NB4 (cell line): ENCODE data around the gene CDC34.

ENCODE experiments used
- DNase-seq: peaks from one replicate; pipeline ENCODE4 v3.0.0; 2010; ENCODE audit warnings: low read depth
- H3K4me3 ChIP-seq: one replicate; pipeline ENCODE4 v1.5.1; 2011; ENCODE audit warnings: mild to moderate bottlenecking, low read depth, low read length, moderate library complexity
- CTCF ChIP-seq: IDR thresholded peaks from one replicate; pipeline ENCODE4 v1.5.1; 2012; ENCODE audit warnings: low read depth, low read length
- MAX ChIP-seq: IDR thresholded peaks from 2 replicates; pipeline ENCODE4 v1.6.1; 2011; ENCODE audit warnings: low read depth, low read length
- MYC ChIP-seq: IDR thresholded peaks from 2 replicates; pipeline ENCODE4 v1.6.1; 2011; ENCODE audit warnings: low read depth, low read length
- POLR2A ChIP-seq: IDR thresholded peaks from 2 replicates; pipeline ENCODE4 v1.6.1; 2011; ENCODE audit warnings: mild to moderate bottlenecking; ENCODE audit not compliant: insufficient read length; ENCODE audit errors: extremely low read depth

The CDC34 gene

GRCh38 chr19:496986-497385, 34.6 kb upstream of the CDC34 start:
- no peak for DNase-seq
- H3K4me3 ChIP-seq, result no peak overlapping the region
- TF ChIP-seq MYC (no peak), CTCF (no peak), POLR2A (no peak), MAX (no peak)

GRCh38 chr19:497491-497868, 34.1 kb upstream of the CDC34 start:
- TF ChIP-seq MAX (no peak), CTCF (no peak), POLR2A (no peak), MYC (no peak)
- no peak overlapping the region for H3K4me3 ChIP-seq

GRCh38 chr19:497869-498510, 33.6 kb upstream of the CDC34 start:
- TF ChIP-seq MAX, result no peak
- DNase-seq, result no peak
- H3K4me3 ChIP-seq, result no peak overlapping the region

More at GRCh38 chr19:497491-497868, 34.1 kb upstream of the CDC34 start:
- no peak for DNase-seq

GRCh38 chr19:498511-498891, 33.1 kb upstream of the CDC34 start:
- H3K4me3 ChIP-seq, result no peak overlapping the region

GRCh38 chr19:498977-499623, 32.5 kb upstream of the CDC34 start:
- TF ChIP-seq POLR2A (no peak), MAX (no peak), MYC (no peak), CTCF (no peak)
- H3K4me3 ChIP-seq, result no peak overlapping the region
- DNase-seq, result no peak

More at GRCh38 chr19:498511-498891, 33.1 kb upstream of the CDC34 start:
- TF ChIP-seq POLR2A, result no peak
- no peak for TF ChIP-seq MYC
- no peak for TF ChIP-seq MAX
- no peak for TF ChIP-seq CTCF
- DNase-seq, result peak; percentile 49

- DNase-seq, result no peak
- no peak for TF ChIP-seq MYC
- TF ChIP-seq MAX, result no peak
- TF ChIP-seq CTCF, result no peak
- TF ChIP-seq POLR2A, result no peak
- no peak overlapping the region for H3K4me3 ChIP-seq
These were observed 29.9 kb upstream of the CDC34 start for GRCh38 chr19:501646-502045.
